HEK293 (cell line): Measurements from ENCODE around the gene MLKL.
"Not testable (repeated sequence)": the region's sequence is repeated elsewhere in the genome, so short reads cannot be mapped to it uniquely, and the experiment has no call there.

ENCODE experiments used
- CTCF ChIA-PET: fragments of 350-600 bp; formaldehyde crosslinking; extraction: SDS; loops from one replicate; lab custom pipeline; 2021; ENCODE audit warnings: antibody characterized with exemption; lab: Yijun Ruan, JAX
- POLR2A ChIA-PET: fragments of 300-600 bp; formaldehyde crosslinking; extraction: SDS; loops from one replicate; lab custom pipeline; 2020; ENCODE audit warnings: antibody characterized with exemption, inconsistent platforms; lab: Yijun Ruan, JAX
- H3K27ac ChIP-seq: fragments of 200-500 bp; sonication (Bioruptor generic); 2 replicates; pipeline ENCODE4 v1.5.1; 2014; ENCODE audit warnings: low read depth, low read length, control low read depth, inconsistent platforms; ENCODE audit errors: extremely low read depth
- H3K36me3 ChIP-seq, 2 experiments: fragments of 200-500 bp in 1 of 2; sonication (Bioruptor generic) in 1 of 2; 1 replicate in 1 of 2; 2 replicates in 1 of 2; pipeline ENCODE4 v1.5.1; 2014 to 2017; ENCODE audit warnings: inconsistent platforms in 2 of 2, low read length in 2 of 2; ENCODE audit not compliant: control insufficient read depth in 2 of 2, insufficient read depth in 1 of 2
- H3K4me1 ChIP-seq: fragments of 200-500 bp; sonication (Bioruptor generic); 2 replicates; pipeline ENCODE4 v1.5.1; 2014; ENCODE audit warnings: mild to moderate bottlenecking, low read length, inconsistent platforms; ENCODE audit not compliant: control insufficient read depth, insufficient read depth
- H3K4me3 ChIP-seq: 2 replicates; pipeline ENCODE4 v1.5.1; 2011; ENCODE audit warnings: low read depth, mild to moderate bottlenecking, control low read depth, low read length, moderate library complexity
- H3K9me3 ChIP-seq: fragments of 200-500 bp; sonication (Bioruptor generic); 2 replicates; pipeline ENCODE4 v1.5.1; 2014; ENCODE audit warnings: low read depth, low read length, inconsistent platforms; ENCODE audit not compliant: control insufficient read depth, insufficient read depth
- AEBP2 ChIP-seq: fragments of 450-650 bp; formaldehyde crosslinking; IDR thresholded peaks from 2 replicates; pipeline ENCODE4 v1.5.1; 2016; ENCODE audit warnings: missing biosample characterization, missing genetic modification characterization, borderline replicate concordance
- EGR2 ChIP-seq: fragments of 450-650 bp; formaldehyde crosslinking; IDR thresholded peaks from 2 replicates; pipeline ENCODE4 v1.5.1; 2016; ENCODE audit warnings: low read depth, missing biosample characterization, missing genetic modification characterization
- GLIS1 ChIP-seq: fragments of 450-650 bp; formaldehyde crosslinking; IDR thresholded peaks from 2 replicates; pipeline ENCODE4 v1.5.1; 2016; ENCODE audit warnings: missing biosample characterization, missing genetic modification characterization
- HIC1 ChIP-seq: fragments of 450-650 bp; formaldehyde crosslinking; IDR thresholded peaks from 2 replicates; pipeline ENCODE4 v1.5.1; 2016; ENCODE audit warnings: missing biosample characterization, missing genetic modification characterization
- KLF1 ChIP-seq: fragments of 450-650 bp; formaldehyde crosslinking; IDR thresholded peaks from 2 replicates; pipeline ENCODE4 v1.5.1; 2016; ENCODE audit warnings: missing biosample characterization, missing genetic modification characterization
- PRDM1 ChIP-seq: fragments of 450-650 bp; formaldehyde crosslinking; IDR thresholded peaks from 2 replicates; pipeline ENCODE4; 2016; ENCODE audit warnings: missing biosample characterization, missing genetic modification characterization
- SP2 ChIP-seq: fragments of 450-650 bp; formaldehyde crosslinking; IDR thresholded peaks from 2 replicates; pipeline ENCODE4 v1.5.1; 2016; ENCODE audit warnings: missing biosample characterization, missing genetic modification characterization
- SP7 ChIP-seq: fragments of 450-650 bp; formaldehyde crosslinking; IDR thresholded peaks from 2 replicates; pipeline ENCODE4 v1.5.1; 2016; ENCODE audit warnings: missing biosample characterization, missing genetic modification characterization
- ZBTB48 ChIP-seq: fragments of 450-650 bp; formaldehyde crosslinking; IDR thresholded peaks from 2 replicates; pipeline ENCODE4 v1.5.1; 2016; ENCODE audit warnings: missing biosample characterization, missing genetic modification characterization
- ZNF341 ChIP-seq: fragments of 450-650 bp; formaldehyde crosslinking; IDR thresholded peaks from 2 replicates; pipeline ENCODE4; 2016; ENCODE audit warnings: low read depth, missing biosample characterization, missing genetic modification characterization
- ZNF426 ChIP-seq: fragments of 450-650 bp; formaldehyde crosslinking; IDR thresholded peaks from 2 replicates; pipeline ENCODE4 v1.5.1; 2017; ENCODE audit warnings: missing biosample characterization, missing genetic modification characterization, mild to moderate bottlenecking, inconsistent platforms, moderate library complexity
- ZNF433 ChIP-seq: fragments of 450-650 bp; formaldehyde crosslinking; IDR thresholded peaks from 2 replicates; pipeline ENCODE4 v1.5.1; 2016; ENCODE audit warnings: missing biosample characterization, missing genetic modification characterization, low read depth
- ZNF580 ChIP-seq: fragments of 450-650 bp; formaldehyde crosslinking; IDR thresholded peaks from 2 replicates; pipeline ENCODE4 v1.5.1; 2016; ENCODE audit warnings: missing biosample characterization, missing genetic modification characterization
- ZNF664 ChIP-seq: fragments of 450-650 bp; formaldehyde crosslinking; IDR thresholded peaks from 2 replicates; pipeline ENCODE4 v1.5.1; 2016; ENCODE audit warnings: missing biosample characterization, missing genetic modification characterization
- ZNF843 ChIP-seq: fragments of 450-650 bp; formaldehyde crosslinking; IDR thresholded peaks from 2 replicates; pipeline ENCODE4 v1.5.1; 2016; ENCODE audit warnings: missing biosample characterization, missing genetic modification characterization
- TF ChIP-seq, protein P1 (sequence below): fragments of 450-650 bp; formaldehyde crosslinking; IDR thresholded peaks from 2 replicates; pipeline ENCODE4 v1.5.1; 2016; ENCODE audit warnings: missing biosample characterization, missing genetic modification characterization
- TF ChIP-seq, protein P2 (sequence below): fragments of 450-650 bp; formaldehyde crosslinking; IDR thresholded peaks from 2 replicates; pipeline ENCODE4 v1.5.1; 2016; ENCODE audit warnings: missing biosample characterization, missing genetic modification characterization

MLKL gene

DNA sequence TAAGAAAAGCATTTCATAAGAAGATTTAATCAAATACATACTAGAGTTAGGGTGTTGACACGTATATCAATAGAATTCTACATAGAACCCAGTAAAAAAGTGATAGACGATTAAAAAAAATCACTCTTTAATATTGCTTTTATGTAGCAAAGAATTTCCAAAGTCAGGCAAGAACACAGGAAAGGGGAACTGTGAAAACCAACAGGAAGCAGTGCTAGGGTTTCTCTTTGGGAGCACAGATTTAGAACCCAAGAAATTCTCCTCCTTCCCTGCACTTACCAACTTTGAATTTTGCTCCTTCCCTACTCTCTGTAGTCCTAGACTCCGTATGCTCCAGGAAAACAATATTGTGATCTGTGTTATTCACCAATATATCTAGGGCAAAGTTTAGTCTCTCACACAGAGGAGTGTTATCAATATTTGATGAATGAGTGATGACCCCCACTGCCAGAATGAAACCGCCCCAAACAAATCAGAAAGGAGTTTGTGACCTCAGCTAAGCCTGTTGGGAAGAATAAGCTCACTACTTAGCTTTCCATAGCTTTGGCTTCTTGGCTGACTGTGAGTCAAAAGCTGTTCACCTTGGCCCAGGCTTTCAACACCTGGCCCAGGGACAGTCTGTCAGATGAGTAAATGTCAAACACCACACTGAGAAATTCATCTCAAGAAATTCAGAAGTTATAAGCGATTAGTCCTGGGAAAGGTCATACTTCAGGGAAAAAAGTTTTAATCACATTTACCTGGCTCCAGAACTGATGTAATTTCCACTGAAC lies 42.6 kb downstream of the MLKL start:
- POLR2A ChIA-PET = interaction anchor here (3.5 kb wide), 1 partner anchor 9 kb away, joined by 31 read pairs; the partner anchor contains the start of gene RFWD3
- no peak for TF ChIP-seq ZNF843 (tag by site-specific recombination)
- TF ChIP-seq ZNF433 (tag by site-specific recombination) = no peak
- TF ChIP-seq ZBTB48 = no peak
- no peak for TF ChIP-seq ZNF664 (tag by site-specific recombination)
- no peak for TF ChIP-seq ZNF426 (tag by site-specific recombination)
- TF ChIP-seq ZNF341 = no peak
- no peak for TF ChIP-seq KLF1 (tag by site-specific recombination)
- no peak for TF ChIP-seq EGR2
- TF ChIP-seq AEBP2 = no peak
- TF ChIP-seq SP2 (tag by site-specific recombination) = no peak
- TF ChIP-seq SP7 (tag by site-specific recombination) = no peak
- Histone ChIP-seq H3K27ac (no peak overlapping the region), H3K4me3 (no peak overlapping the region), H3K36me3 (peaks cover 70 to 95% of the 10 kb centered on the region in 2 experiments), H3K4me1 (0 out of 2 replicates have a peak, but pooled peaks cover 2% of the 10 kb centered on the region), H3K9me3 (no peaks in the 10 kb centered on the region)
- CTCF ChIA-PET = no interaction called here

- H3K27ac ChIP-seq = no peak overlapping the region
- no peaks in the 10 kb centered on the region for H3K9me3 ChIP-seq
- CTCF ChIA-PET = interaction anchor here (0.6 kb wide), 1 partner anchor 320 kb away, joined by 5 read pairs; no protein-coding TSS in a partner anchor
- H3K4me3 ChIP-seq = no peak overlapping the region
- POLR2A ChIA-PET = interaction anchor here (0.7 to 1.0 kb wide), 2 partner anchors 11 to 16 kb away, joined by 3 to 4 read pairs; no protein-coding TSS in a partner anchor
- no peaks in the 10 kb centered on the region for H3K4me1 ChIP-seq
- peaks cover 62 to 93% of the 10 kb centered on the region in 2 experiments for H3K36me3 ChIP-seq
- TF ChIP-seq, protein P1, sequence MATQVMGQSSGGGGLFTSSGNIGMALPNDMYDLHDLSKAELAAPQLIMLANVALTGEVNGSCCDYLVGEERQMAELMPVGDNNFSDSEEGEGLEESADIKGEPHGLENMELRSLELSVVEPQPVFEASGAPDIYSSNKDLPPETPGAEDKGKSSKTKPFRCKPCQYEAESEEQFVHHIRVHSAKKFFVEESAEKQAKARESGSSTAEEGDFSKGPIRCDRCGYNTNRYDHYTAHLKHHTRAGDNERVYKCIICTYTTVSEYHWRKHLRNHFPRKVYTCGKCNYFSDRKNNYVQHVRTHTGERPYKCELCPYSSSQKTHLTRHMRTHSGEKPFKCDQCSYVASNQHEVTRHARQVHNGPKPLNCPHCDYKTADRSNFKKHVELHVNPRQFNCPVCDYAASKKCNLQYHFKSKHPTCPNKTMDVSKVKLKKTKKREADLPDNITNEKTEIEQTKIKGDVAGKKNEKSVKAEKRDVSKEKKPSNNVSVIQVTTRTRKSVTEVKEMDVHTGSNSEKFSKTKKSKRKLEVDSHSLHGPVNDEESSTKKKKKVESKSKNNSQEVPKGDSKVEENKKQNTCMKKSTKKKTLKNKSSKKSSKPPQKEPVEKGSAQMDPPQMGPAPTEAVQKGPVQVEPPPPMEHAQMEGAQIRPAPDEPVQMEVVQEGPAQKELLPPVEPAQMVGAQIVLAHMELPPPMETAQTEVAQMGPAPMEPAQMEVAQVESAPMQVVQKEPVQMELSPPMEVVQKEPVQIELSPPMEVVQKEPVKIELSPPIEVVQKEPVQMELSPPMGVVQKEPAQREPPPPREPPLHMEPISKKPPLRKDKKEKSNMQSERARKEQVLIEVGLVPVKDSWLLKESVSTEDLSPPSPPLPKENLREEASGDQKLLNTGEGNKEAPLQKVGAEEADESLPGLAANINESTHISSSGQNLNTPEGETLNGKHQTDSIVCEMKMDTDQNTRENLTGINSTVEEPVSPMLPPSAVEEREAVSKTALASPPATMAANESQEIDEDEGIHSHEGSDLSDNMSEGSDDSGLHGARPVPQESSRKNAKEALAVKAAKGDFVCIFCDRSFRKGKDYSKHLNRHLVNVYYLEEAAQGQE (tag by site-specific recombination) = no peak
- peak; percentile 81 for TF ChIP-seq PRDM1 (tag by site-specific recombination)
These were observed 46.1 kb downstream of the MLKL start for GRCh38 chr16:74654536-74655050.

DNA sequence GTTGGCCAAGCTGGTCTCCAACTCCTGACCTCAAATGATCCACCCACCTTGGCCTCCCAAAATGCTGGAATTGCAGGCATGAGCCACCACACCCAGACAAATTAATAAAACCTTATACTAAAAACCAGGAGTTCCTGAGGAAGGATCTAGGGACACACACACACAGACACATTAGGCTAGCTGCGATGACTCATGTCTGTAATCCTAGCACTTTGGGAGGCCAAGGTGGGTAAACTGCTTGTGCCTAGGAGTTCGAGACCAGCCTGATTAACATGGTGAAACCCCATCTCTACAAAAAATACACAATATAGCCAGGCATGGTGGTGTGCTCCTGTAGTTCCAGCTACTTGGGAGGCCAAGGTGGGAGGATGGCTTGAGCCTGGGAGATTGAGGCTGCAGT lies 47.8 kb downstream of the MLKL start:
- ChIA-PET CTCF (interaction anchor here (0.5 kb wide), 1 partner anchor 1112 kb away, joined by 3 read pairs; no protein-coding TSS in a partner anchor), POLR2A (interaction anchor here (2.1 kb wide), 1 partner anchor 14 kb away, joined by 6 read pairs; the partner anchor contains the start of gene RFWD3)
- not testable (repeated sequence) for H3K4me1 ChIP-seq, H3K9me3 ChIP-seq, H3K27ac ChIP-seq, H3K4me3 ChIP-seq
- TF ChIP-seq, protein P2, sequence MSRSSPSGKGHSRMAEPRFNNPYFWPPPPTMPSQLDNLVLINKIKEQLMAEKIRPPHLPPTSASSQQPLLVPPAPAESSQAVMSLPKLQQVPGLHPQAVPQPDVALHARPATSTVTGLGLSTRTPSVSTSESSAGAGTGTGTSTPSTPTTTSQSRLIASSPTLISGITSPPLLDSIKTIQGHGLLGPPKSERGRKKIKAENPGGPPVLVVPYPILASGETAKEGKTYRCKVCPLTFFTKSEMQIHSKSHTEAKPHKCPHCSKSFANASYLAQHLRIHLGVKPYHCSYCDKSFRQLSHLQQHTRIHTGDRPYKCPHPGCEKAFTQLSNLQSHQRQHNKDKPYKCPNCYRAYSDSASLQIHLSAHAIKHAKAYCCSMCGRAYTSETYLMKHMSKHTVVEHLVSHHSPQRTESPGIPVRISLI (tag by site-specific recombination) = peak; percentile 28; the same call in 1 of the 2 replicates
- TF ChIP-seq ZNF580 (tag by site-specific recombination) = peak; percentile 51; the same call in 1 of the 2 replicates
- peak; percentile 41; the same call in 1 of the 2 replicates for TF ChIP-seq SP7 (tag by site-specific recombination)
- TF ChIP-seq HIC1 (tag by site-specific recombination) = peak; percentile 68
- TF ChIP-seq GLIS1 = peak; percentile 52
- peaks cover 68 to 93% of the 10 kb centered on the region in 2 experiments for H3K36me3 ChIP-seq
